ENCODE results near the gene SCMH1.

- TF ChIP-seq RAD21 (IDR thresholded peaks at IDR 0.05; ENCODE audit: low read depth) (no peak), POLR2A (IDR thresholded peaks at IDR 0.05; ENCODE audit: borderline replicate concordance, extremely low read depth, insufficient read depth, insufficient read length) (no peak), YY1 (IDR thresholded peaks at IDR 0.05; ENCODE audit: extremely low read depth, insufficient replicate concordance, low read depth, low read length) (no peak), TCF7L2 (IDR thresholded peaks at IDR 0.05; ENCODE audit: borderline replicate concordance, extremely low read depth, insufficient read depth, insufficient read length) (no peak), CTCF (IDR thresholded peaks at IDR 0.05 in 2 of 3, conservative IDR thresholded peaks at IDR 0.05 in 1 of 3; ENCODE audit: borderline replicate concordance in 1 of 3, insufficient read depth in 1 of 3, low read depth in 2 of 3, low read length in 2 of 3) (no peak), JUND (IDR thresholded peaks at IDR 0.05) (no peak), EZH2 (IDR thresholded peaks at IDR 0.05) (no peak), ATF3 (IDR thresholded peaks at IDR 0.05) (no peak)
Observed at GRCh38 chr1:41272601-41273000, 30.5 kb upstream of the SCMH1 start.
